ENCODE measurements around the gene SLC28A3. TPM values are rescaled to one million over a fixed set of nuclear protein-coding genes. Genes with fewer than 3 reads are reported as not detected.

SLC28A3 gene
- total and polyA plus RNA-seq, 2 donors (not counting 3 experiments of a cell fraction or from before 2014, with no cell fraction given) = not detected

DNA sequence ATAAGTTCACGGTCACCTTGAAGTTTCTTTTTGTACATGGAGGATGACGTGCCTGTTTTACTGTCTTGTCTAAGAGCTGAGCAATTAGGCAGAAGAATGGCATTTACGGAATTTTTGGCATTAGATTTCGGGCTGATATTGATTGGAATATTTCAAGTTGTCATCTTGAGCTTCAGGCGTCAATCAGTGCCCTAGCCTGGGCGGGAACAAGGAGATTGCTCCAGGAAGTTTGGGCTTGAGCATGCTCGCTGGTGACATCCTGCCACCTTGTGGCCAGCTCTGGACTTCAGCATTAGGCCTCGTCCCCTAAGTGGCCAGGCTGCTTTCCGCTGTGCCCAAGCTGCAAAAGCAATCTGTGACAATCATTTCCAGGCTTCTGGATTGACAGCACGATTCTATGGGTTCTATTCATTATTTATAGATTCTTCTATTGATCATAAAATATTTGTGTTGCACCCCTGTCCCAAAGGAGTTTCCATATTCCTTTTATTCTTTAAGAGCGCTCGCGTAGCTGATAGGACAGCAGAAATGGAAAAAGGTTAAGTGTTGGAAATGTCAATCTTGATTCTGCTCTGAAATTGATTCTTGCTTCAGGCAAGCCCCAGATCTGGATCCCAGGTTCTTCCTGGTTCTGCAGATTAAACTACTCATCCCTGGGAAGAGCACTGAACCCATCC lies 79.3 kb downstream of the SLC28A3 start:
- Histone ChIP-seq H3K4me3 (replicated peaks in 1 of 3; ENCODE audit: insufficient read depth in 1 of 3, low read depth in 1 of 3, low read length in 3 of 3) (no peak overlapping the region), H3K27ac (ENCODE audit: insufficient read depth, low read depth, low read length) (no peak overlapping the region), H3K36me3 (ENCODE audit: control insufficient read depth in 2 of 2, extremely low read depth in 1 of 2, insufficient read depth in 2 of 2, low read length in 2 of 2) (no peaks in the 10 kb centered on the region), H3K27me3 (ENCODE audit: control insufficient read depth in 2 of 2, insufficient read depth in 2 of 2, low read length in 2 of 2) (peaks cover 10 to 24% of the 10 kb centered on the region in 2 experiments), H3K79me2 (ENCODE audit: control insufficient read depth, insufficient read depth, low read length) (no peaks in the 10 kb centered on the region), H3K4me2 (ENCODE audit: insufficient read depth, low read length) (no peak overlapping the region), H3K9me3 (replicated peaks; ENCODE audit: control insufficient read depth, insufficient read depth, low read length) (no peaks in the 10 kb centered on the region), H4K20me1 (replicated peaks; ENCODE audit: control insufficient read depth, extremely low read depth, insufficient read depth, low read length) (no peaks in the 10 kb centered on the region), H3K4me1 (ENCODE audit: control insufficient read depth, extremely low read depth, insufficient read depth, low read length) (no peaks in the 10 kb centered on the region), H3K9ac (replicated peaks; ENCODE audit: extremely low read depth, insufficient read depth, low read length) (no peak overlapping the region), H3K9me1 (replicated peaks; ENCODE audit: control insufficient read depth, extremely low read depth, insufficient read depth, low read length) (no peaks in the 10 kb centered on the region), H2AFZ (ENCODE audit: low read depth, low read length) (no peak overlapping the region)
- intact Hi-C loops (cut with micrococcal nuclease) = loop anchor here (1.0 to 5.0 kb wide), 6 partner anchors 54 to 639 kb away; partner anchors contain the start of genes HNRNPK, IDNK, KIF27 and RMI1
- peak; percentile 83 to 89 for TF ChIP-seq CTCF (IDR thresholded peaks at IDR 0.05; ENCODE audit: extremely low read depth in 1 of 2, insufficient read depth in 1 of 2, low read depth in 1 of 2, low read length in 2 of 2)
- no peak for TF ChIP-seq MAX (IDR thresholded peaks at IDR 0.05; ENCODE audit: insufficient read depth, insufficient read length)
- BruUV-seq (replicated peaks) = no TSS peak
- ChIA-PET CTCF (interaction anchor here (0.5 to 3.9 kb wide), 56 partner anchors 8 to 640 kb away, joined by 3 to 110 read pairs (median 4); partner anchors contain the start of genes HNRNPK, KIF27 and RMI1), POLR2A (interaction anchor here (1.3 kb wide), 1 partner anchor 281 kb away, joined by 20 read pairs; the partner anchor contains the start of genes HNRNPK and RMI1)
- DNase-seq (ENCODE audit: low read depth, low spot score) (peak; percentile 80), FAIRE-seq (peak; percentile 95)
- dilution Hi-C loops (cut with MboI; ENCODE audit: extremely low pct_ligation_motif_present, low sequenced_read_pairs) = no loop called here

DNA sequence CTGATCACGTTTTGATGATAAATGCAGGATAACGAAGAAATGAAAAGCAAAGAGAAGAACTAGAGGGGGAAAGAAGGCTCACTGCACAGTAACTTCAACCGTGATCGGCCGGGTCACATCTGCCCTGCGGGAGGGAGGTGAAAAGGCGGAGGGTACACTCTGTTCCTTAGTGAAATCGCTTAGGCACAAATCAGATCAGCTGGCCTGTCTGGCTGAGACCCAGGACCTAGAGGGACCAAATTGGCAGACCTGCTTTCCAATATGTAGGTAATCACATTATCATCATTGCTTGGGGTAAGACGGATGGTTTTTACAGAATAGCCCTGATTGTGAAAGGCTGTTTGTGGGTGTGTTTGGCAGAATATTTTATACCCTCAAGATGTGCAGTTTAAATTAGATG lies 82.2 kb downstream of the SLC28A3 start:
- POLR2A ChIA-PET = no interaction called here
- no TSS peak for BruUV-seq (replicated peaks)
- intact Hi-C loops (cut with micrococcal nuclease) = no loop called here

More for the DNA sequence above, 82.2 kb downstream of the SLC28A3 start:
- Histone ChIP-seq H2AFZ (ENCODE audit: low read depth, low read length) (no peak overlapping the region), H3K9me3 (replicated peaks; ENCODE audit: control insufficient read depth, insufficient read depth, low read length) (no peaks in the 10 kb centered on the region), H3K27ac (ENCODE audit: insufficient read depth, low read depth, low read length) (no peak overlapping the region), H3K4me3 (replicated peaks in 1 of 3; ENCODE audit: insufficient read depth in 1 of 3, low read depth in 1 of 3, low read length in 3 of 3) (no peak overlapping the region), H3K4me2 (ENCODE audit: insufficient read depth, low read length) (no peak overlapping the region), H3K36me3 (ENCODE audit: control insufficient read depth in 2 of 2, extremely low read depth in 1 of 2, insufficient read depth in 2 of 2, low read length in 2 of 2) (no peaks in the 10 kb centered on the region), H3K4me1 (ENCODE audit: control insufficient read depth, extremely low read depth, insufficient read depth, low read length) (no peaks in the 10 kb centered on the region), H3K9me1 (replicated peaks; ENCODE audit: control insufficient read depth, extremely low read depth, insufficient read depth, low read length) (no peaks in the 10 kb centered on the region), H3K79me2 (ENCODE audit: control insufficient read depth, insufficient read depth, low read length) (no peaks in the 10 kb centered on the region), H4K20me1 (replicated peaks; ENCODE audit: control insufficient read depth, extremely low read depth, insufficient read depth, low read length) (no peaks in the 10 kb centered on the region), H3K27me3 (ENCODE audit: control insufficient read depth in 2 of 2, insufficient read depth in 2 of 2, low read length in 2 of 2) (peaks cover 0 to 18% of the 10 kb centered on the region in 2 experiments), H3K9ac (replicated peaks; ENCODE audit: extremely low read depth, insufficient read depth, low read length) (no peak overlapping the region)
- CTCF ChIA-PET = no interaction called here
- dilution Hi-C loops (cut with MboI; ENCODE audit: extremely low pct_ligation_motif_present, low sequenced_read_pairs) = no loop called here
- DNase-seq (ENCODE audit: low read depth, low spot score) (no peak), FAIRE-seq (no peak)
- TF ChIP-seq FOS (IDR thresholded peaks at IDR 0.05; ENCODE audit: borderline replicate concordance, insufficient read depth, low read length) = no peak
- no peak for TF ChIP-seq MYC (IDR thresholded peaks at IDR 0.05; ENCODE audit: low read depth, low read length)
- no peak for TF ChIP-seq JUN (IDR thresholded peaks at IDR 0.05; ENCODE audit: borderline replicate concordance, insufficient read depth, insufficient read length, low read depth)
